ENCODE data around the gene BBS2. TPM values are rescaled to one million over a fixed set of nuclear protein-coding genes. Genes with fewer than 3 reads are reported as not detected.
"Not testable (repeated sequence)": the region's sequence is repeated elsewhere in the genome, so short reads cannot be mapped to it uniquely, and the experiment has no call there.

The BBS2 gene
- total RNA-seq, 1 experiment from 2014 or later, result 24.0 TPM

DNA sequence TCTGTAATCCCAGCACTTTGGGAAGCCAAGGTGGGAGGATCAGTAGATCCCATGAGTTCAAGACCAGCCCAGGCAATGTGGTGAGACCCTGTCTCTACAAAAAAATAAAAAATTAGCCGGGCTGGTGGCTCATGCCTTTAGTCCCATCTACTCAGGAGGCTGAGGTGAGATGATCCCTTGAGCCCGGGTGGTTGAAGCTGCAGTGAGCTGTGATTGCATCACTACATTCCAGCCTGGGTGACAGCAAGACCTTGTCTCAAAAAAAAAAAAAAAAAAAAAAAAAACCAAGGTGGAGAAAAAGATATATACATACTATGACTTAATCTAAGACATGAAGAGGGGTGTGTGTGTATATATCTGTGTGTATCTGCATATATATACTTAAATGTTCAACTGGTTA lies 26.7 kb downstream of the BBS2 start:
- no peak overlapping the region for H3K27ac ChIP-seq (ENCODE audit: low read length)
- no TSS peak for BruUV-seq (replicated peaks)
- no peaks in the 10 kb centered on the region for H3K9me3 ChIP-seq (ENCODE audit: control insufficient read depth, insufficient read depth, low read depth, low read length)
- no peak for TF ChIP-seq POLR2AphosphoS5 (IDR thresholded peaks at IDR 0.05; ENCODE audit: low read depth, low read length)
- no peak for TF ChIP-seq TCF7L2 (IDR thresholded peaks at IDR 0.05; ENCODE audit: low read depth, low read length)
- TF ChIP-seq SIN3A (IDR thresholded peaks at IDR 0.05; ENCODE audit: borderline replicate concordance, insufficient read depth, low read depth, low read length), result no peak
- TF ChIP-seq, protein P1, sequence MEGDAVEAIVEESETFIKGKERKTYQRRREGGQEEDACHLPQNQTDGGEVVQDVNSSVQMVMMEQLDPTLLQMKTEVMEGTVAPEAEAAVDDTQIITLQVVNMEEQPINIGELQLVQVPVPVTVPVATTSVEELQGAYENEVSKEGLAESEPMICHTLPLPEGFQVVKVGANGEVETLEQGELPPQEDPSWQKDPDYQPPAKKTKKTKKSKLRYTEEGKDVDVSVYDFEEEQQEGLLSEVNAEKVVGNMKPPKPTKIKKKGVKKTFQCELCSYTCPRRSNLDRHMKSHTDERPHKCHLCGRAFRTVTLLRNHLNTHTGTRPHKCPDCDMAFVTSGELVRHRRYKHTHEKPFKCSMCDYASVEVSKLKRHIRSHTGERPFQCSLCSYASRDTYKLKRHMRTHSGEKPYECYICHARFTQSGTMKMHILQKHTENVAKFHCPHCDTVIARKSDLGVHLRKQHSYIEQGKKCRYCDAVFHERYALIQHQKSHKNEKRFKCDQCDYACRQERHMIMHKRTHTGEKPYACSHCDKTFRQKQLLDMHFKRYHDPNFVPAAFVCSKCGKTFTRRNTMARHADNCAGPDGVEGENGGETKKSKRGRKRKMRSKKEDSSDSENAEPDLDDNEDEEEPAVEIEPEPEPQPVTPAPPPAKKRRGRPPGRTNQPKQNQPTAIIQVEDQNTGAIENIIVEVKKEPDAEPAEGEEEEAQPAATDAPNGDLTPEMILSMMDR (IDR thresholded peaks at IDR 0.05), result no peak
- TF ChIP-seq REST (IDR thresholded peaks at IDR 0.05; ENCODE audit: insufficient read depth in 1 of 2, low read depth in 2 of 2, low read length in 1 of 2), result no peak
- in situ Hi-C loops (cut with HindIII; ENCODE audit: low pct_unique_long_range_greater_than_20kb, low sequenced_read_pairs), result no loop called here
- ChIA-PET POLR2A (no interaction called here), CTCF (no interaction called here)
- no peaks in the 10 kb centered on the region for H3K4me1 ChIP-seq (ENCODE audit: control insufficient read depth, insufficient read depth, low read length)
- DNase-seq (ENCODE audit: low read depth, low spot score) (no peak), ATAC-seq (no peak)
- no peaks in the 10 kb centered on the region for H3K27me3 ChIP-seq (ENCODE audit: control insufficient read depth, insufficient read depth, low read length)
- no peaks in the 10 kb centered on the region for H3K36me3 ChIP-seq (ENCODE audit: control insufficient read depth, insufficient read depth, low read length)
- H3K4me3 ChIP-seq (ENCODE audit: low read depth in 2 of 2, low read length in 2 of 2), result no peak overlapping the region
- intact Hi-C loops (cut with micrococcal nuclease; ENCODE audit: unreplicated experiment), result no loop called here

DNA sequence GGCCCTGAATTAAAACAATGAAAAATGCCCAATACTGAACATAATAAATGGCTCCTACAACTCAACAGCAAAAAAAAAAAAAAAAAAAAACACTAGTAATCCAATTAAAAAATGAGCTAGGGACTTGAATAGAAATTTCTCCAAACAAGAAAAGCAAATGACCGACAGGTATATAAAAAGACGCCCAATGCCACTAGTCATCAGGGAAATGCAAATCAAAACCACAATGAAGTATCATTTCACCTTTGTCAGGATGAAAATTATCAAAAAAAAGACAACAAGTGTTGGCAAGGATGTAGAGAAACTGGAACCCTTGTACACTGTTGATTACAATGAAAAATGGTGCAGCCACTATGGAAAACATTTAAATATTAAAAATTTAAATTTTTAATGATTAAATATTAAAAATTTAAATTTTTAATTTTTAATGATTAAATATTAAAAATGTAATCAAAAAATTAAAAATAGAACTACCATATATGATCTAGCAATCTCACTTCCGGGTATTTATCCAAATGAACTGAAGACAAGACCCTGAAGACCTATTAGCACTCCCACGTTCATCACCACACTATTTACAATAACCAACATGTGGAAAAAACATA lies 28.1 kb downstream of the BBS2 start:
- ATAC-seq, result no peak
- CTCF ChIA-PET, result no interaction called here
- no peaks in the 10 kb centered on the region for H3K36me3 ChIP-seq (ENCODE audit: control insufficient read depth, insufficient read depth, low read length)
- no peaks in the 10 kb centered on the region for H3K4me1 ChIP-seq (ENCODE audit: control insufficient read depth, insufficient read depth, low read length)
- TF ChIP-seq TCF7L2 (IDR thresholded peaks at IDR 0.05; ENCODE audit: low read depth, low read length) (no peak), REST (IDR thresholded peaks at IDR 0.05; ENCODE audit: insufficient read depth in 1 of 2, low read depth in 2 of 2, low read length in 1 of 2) (no peak), SIN3A (IDR thresholded peaks at IDR 0.05; ENCODE audit: borderline replicate concordance, insufficient read depth, low read depth, low read length) (no peak), POLR2AphosphoS5 (IDR thresholded peaks at IDR 0.05; ENCODE audit: low read depth, low read length) (no peak)
- TF ChIP-seq, protein P1 (IDR thresholded peaks at IDR 0.05), result no peak
- H3K27me3 ChIP-seq (ENCODE audit: control insufficient read depth, insufficient read depth, low read length), result no peaks in the 10 kb centered on the region
- POLR2A ChIA-PET, result no interaction called here
- no peak overlapping the region for H3K27ac ChIP-seq (ENCODE audit: low read length)
- intact Hi-C loops (cut with micrococcal nuclease; ENCODE audit: unreplicated experiment) (no loop called here), in situ Hi-C loops (cut with HindIII; ENCODE audit: low pct_unique_long_range_greater_than_20kb, low sequenced_read_pairs) (no loop called here)
- no peaks in the 10 kb centered on the region for H3K9me3 ChIP-seq (ENCODE audit: control insufficient read depth, insufficient read depth, low read depth, low read length)
- no peak overlapping the region for H3K4me3 ChIP-seq (ENCODE audit: low read depth in 2 of 2, low read length in 2 of 2)
- no TSS peak for BruUV-seq (replicated peaks)
- DNase-seq (ENCODE audit: low read depth, low spot score), result no peak

DNA sequence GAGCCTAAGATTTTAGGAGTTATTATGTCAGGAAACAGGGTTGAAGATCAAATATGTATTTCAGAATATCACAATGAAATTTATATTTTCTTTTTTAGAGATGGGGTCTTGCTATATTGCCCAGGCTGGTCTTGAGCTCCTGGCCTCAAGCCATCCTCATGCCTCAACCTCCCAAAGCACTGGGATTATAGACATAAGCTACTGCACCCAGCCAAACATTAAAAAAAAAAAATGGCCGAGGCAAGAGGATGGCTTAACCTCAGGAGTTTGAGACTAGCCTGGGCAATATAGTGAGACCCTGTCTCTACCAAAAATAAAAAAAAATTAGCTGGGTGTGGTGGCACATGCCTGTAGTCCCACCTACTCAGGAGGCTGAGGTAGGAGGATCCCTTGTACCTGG lies 31.0 kb downstream of the BBS2 start:
- H3K27me3 ChIP-seq (ENCODE audit: control insufficient read depth, insufficient read depth, low read length); POLR2A ChIA-PET; H3K36me3 ChIP-seq (ENCODE audit: control insufficient read depth, insufficient read depth, low read length); H3K4me3 ChIP-seq (ENCODE audit: low read depth in 2 of 2, low read length in 2 of 2); in situ Hi-C loops (cut with HindIII; ENCODE audit: low pct_unique_long_range_greater_than_20kb, low sequenced_read_pairs); H3K9me3 ChIP-seq (ENCODE audit: control insufficient read depth, insufficient read depth, low read depth, low read length); BruUV-seq (replicated peaks); DNase-seq (ENCODE audit: low read depth, low spot score); H3K27ac ChIP-seq (ENCODE audit: low read length); ATAC-seq; intact Hi-C loops (cut with micrococcal nuclease; ENCODE audit: unreplicated experiment); H3K4me1 ChIP-seq (ENCODE audit: control insufficient read depth, insufficient read depth, low read length); CTCF ChIA-PET: not testable (repeated sequence)
